COLO668 (cell line): ENCODE results near the gene RPE.

Experiments
- DNase-seq: peaks from one replicate; lab custom pipeline; 2025; ENCODE audit not compliant: unreplicated experiment; lab: John Stamatoyannopoulos, UW

RPE gene

GRCh38 chr2:210000464-210001324 is 1.7 kb upstream of the RPE start:
- no peak for DNase-seq

GRCh38 chr2:210003359-210003758 is 921 bp downstream of the RPE start:
- DNase-seq = no peak

DNA sequence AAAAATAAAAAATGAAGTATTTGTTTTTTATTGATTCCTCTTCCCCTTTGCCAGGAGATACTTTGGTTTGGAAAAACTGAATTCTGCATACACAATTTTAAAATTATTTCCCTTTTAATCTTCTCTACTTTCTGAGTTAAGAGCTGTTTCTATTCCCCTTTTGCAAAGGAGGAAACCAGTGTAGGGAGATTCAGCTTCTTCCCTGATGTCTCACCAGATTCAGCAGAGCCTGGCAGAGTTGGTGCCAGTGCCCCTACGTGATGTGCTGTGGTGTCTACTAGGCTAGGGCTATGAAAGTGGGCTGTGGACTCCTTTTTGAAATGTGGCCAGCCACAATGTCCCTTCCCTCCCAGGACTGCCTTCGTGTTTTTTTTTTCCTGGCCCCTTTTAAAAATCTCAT is 2.4 kb downstream of the RPE start:
- DNase-seq = no peak

DNA sequence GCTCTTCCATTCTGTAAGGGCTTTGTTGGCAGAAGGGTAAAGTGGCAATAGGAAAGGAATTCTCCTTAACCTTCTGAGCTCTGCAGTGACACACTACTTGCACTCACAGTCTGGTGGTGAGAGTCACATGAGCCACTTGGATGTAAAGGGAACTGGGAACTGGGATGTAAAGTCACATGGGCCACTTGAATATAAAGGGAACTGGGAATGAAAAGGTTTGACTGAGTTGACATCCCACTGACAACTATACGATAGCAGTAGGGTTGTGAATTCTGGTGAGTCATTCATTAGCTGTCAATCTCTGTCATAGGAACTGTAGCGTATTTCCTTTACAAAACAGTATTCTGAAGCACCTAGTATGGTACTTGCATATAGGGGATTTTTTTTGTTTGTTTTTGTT is 5.5 kb downstream of the RPE start:
- DNase-seq = no peak

DNA sequence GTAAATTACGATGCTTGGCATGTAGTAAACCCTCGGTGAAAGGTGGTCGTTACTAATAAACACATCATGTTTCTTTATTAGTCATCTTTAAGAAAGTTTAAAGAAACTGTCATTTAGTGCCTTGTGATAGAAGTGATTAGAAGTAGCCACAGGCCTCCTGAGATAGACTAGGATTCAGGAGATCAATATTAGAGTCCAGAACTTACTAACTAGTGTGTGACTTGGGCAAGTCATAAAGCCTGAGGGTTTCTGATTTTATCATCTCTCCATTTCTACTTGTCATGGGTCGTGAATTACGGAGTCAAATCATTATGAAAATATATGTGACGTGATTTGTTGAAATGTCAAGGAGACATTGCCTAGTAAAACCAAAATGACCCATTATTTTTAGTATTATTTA is 6.7 kb downstream of the RPE start:
- DNase-seq = no peak

DNA sequence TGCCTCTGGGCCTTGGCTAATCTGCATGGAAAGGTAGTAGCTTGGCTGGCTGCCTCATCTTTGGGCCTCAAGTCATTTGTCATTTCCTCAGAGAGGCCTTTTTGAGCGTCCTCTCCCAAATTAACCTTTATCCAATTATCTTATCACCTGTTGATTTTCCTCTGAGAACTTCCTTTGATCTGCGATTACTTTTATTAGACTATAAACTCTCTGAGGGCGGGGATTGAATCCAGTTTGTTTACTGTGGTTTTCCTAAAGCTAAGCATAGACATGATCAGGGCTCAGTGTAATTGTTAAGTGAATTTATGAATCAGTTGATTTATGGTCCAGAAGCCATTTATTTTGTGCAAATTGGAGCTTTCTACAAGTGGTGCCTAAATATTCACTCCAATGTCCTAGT is 7.5 kb downstream of the RPE start:
- DNase-seq = no peak

- DNase-seq = no peak
Observed at GRCh38 chr2:210020138-210020537, 17.7 kb downstream of the RPE start.

DNA sequence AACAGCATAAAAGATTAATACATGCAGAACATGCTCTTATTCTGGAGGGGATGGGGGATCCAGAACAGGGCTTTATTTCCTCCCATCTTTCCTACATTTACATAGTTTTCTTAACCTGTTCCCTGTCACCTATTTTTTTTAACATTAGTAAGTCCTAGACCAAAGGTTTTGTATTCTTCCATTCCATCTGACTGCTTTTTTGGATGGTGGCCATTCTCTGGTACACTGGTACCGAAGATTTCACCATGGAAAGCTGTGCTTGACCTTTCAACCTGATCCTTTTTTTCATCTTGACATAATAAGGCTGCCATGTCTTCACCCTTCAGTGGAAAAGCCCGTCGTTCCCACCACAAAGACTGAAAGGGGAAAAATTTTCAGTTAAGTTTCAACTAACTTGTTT is 20.4 kb downstream of the RPE start:
- DNase-seq = no peak

GRCh38 chr2:210027608-210028007 is 25.2 kb downstream of the RPE start:
- DNase-seq = no peak

DNA sequence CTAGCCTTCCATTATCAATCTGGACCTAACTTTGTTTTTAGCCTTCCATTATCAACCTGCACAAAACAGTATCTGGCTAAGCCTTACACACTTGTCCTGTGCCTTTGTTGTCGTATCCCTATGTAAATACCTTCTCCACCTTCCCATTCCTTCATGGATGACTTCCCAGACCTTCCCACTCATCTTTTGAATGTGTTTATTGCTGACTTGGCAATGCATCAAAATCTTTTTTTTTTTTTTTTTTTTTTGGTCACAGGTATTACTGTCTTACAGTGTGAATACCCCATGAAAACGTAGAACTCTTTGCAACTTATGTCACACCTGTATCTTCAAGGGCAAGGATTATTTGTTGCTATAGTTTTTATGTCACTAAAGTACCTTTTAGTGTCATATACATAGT is 25.7 kb downstream of the RPE start:
- no peak for DNase-seq

- no peak for DNase-seq
Observed at GRCh38 chr2:210034087-210034683, 31.7 kb downstream of the RPE start.

DNA sequence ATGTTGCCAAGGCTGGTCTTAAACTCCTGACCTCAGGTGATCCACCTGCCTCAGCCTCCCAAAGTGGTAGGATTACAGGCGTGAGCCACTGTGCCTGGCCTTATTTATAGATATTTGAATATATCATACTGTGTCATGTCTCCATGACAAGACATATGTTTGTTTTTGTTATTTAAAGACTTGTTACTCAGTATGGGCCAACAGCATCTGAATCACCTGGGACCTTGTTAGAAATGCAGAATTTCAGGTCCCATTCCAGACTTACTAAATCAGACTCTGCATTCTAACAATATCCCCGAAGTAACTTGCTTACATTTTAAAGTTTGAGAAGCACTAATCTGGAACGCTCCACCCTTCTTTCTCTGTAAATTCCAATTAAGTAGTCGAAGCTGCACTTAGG is 33.2 kb downstream of the RPE start:
- no peak for DNase-seq

DNA sequence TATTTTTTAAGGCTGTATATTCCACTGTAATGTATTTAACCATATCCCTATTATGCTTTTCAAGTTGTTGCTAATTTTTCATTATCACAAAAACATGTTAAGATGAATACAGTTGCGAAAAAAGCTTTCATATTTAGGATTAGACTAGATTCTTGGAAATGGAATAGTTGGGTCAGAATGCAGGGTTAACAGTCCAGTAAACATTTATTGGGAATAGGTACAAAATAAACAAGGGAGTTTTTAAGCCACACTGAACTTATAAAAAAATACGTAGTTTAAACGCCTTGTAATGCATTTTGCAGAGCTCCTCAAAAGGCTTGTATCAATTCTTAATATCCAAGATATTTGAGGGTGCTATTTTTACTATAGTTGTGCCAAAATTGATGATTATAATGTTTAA is 35.6 kb downstream of the RPE start:
- no peak for DNase-seq

DNA sequence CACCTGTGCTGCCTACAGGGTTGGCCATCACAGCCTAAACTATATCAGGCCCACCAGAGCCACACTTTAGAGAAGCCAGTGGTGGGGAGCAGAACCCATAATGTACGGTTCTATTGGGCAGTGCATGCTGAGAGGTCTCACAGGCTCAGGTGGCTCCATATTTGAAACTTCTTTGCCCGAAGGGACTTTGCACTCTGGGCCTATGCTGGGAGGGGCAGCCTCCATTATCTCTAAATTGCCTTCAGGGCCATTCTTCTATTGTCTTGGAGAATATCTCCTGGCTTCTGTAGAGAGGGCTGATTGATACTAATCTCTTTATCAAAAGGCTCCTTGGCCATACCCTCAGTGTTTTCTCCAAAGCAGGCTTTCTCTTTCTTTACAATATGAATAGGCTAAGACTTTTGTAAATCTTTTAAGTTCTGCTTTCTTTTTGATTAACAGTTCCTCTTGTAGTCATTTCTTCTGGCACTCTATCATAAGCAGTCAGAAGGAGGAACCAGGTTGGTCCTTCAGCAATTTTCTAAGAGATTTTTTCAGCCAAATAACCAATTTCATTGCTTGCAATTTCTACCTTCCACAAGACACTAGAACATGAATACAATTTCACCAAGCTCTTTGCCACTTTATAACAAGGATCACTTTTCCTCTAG is 44.5 kb downstream of the RPE start:
- no peak for DNase-seq

- no peak for DNase-seq
Observed at GRCh38 chr2:210049831-210050230, 47.4 kb downstream of the RPE start.

- no peak for DNase-seq
Observed at GRCh38 chr2:210050885-210051284, 48.4 kb downstream of the RPE start.

DNA sequence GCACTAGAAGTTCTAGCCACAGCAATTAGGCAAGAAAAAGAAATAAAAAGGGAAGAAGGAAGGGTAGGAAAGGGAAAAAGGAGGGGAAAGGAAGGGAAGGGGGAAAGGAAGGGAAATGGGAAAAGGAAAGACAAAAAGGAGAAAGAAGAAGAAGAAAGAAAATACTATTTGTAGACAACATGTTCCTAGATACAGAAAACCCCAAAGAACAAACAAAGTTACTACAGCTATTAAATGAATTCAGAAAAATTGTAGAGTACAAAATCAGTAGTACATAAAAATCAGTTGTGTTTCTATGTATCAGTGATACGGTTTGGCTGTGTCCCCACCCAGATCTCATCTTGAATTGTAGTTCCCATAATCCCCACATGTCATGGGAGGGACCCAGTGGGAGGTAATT is 52.3 kb downstream of the RPE start:
- no peak for DNase-seq

- no peak for DNase-seq
Observed at GRCh38 chr2:210055825-210056224, 53.4 kb downstream of the RPE start.

DNA sequence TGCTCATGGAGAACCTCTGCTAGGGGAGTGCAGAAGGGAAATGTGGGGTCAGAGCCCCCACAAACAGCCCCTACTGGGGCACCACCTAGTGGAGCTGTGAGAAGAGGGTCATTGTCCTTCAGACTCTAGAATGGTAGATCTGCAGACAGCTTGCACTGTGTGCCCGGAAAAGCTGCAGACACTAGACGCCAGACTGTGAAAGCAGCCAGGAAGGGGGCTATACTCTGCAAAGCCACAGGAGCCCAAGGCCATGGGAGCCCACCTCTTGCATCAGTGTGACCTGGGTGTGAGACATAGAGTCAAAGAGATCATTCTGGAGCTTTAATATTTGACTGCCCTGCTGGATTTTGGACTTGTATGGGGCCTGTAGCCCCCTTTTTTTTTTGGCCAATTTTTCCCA is 60.9 kb downstream of the RPE start:
- no peak for DNase-seq
